ENCODE results near the gene SPEM2. TPM values are rescaled to one million over a fixed set of nuclear protein-coding genes. Genes with fewer than 3 reads are reported as not detected.
A peak's percentile ranks its signal among the peaks of the same experiment; 100 is the strongest.

The SPEM2 gene
- total and polyA plus RNA-seq, 2 of the 8 experiments (the other 6 are each of a cell fraction or from before 2014, with no cell fraction given), result 0.03 TPM; not detected in 1

- no peak for TF ChIP-seq CHD7 (IDR thresholded peaks at IDR 0.05; ENCODE audit: insufficient replicate concordance, low read length)
- TF ChIP-seq CEBPB (IDR thresholded peaks at IDR 0.05; ENCODE audit: low read depth, low read length), result no peak
- TF ChIP-seq, protein P1, sequence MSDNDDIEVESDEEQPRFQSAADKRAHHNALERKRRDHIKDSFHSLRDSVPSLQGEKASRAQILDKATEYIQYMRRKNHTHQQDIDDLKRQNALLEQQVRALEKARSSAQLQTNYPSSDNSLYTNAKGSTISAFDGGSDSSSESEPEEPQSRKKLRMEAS (IDR thresholded peaks at IDR 0.05), result 0 out of 2 replicates have a peak, but pooled peaks have one; percentile 3
- TF ChIP-seq CREB1 (IDR thresholded peaks at IDR 0.05), result peak; percentile 63; the same call in 1 of the 2 replicates
- TF ChIP-seq SP1 (IDR thresholded peaks at IDR 0.05; ENCODE audit: low read depth, low read length), result peak; percentile 94
- peak; percentile 10 to 80; a peak in 2 of 4 replicates for TF ChIP-seq SIN3A (conservative IDR thresholded peaks at IDR 0.05 in 1 of 2, IDR thresholded peaks at IDR 0.05 in 1 of 2; ENCODE audit: low read depth in 1 of 2, low read length in 2 of 2)
- TF ChIP-seq EGR1 (IDR thresholded peaks at IDR 0.05; ENCODE audit: borderline replicate concordance, low read depth, low read length), result no peak
- TF ChIP-seq CBX8 (IDR thresholded peaks at IDR 0.05; ENCODE audit: borderline replicate concordance, low read depth, low read length), result no peak
- peak; percentile 78; the same call in 1 of the 2 replicates for TF ChIP-seq SP4 (IDR thresholded peaks at IDR 0.05; ENCODE audit: low read length)
Measured at GRCh38 chr17:7403977-7404736, 21.3 kb upstream of the SPEM2 start, which contains the start of gene TMEM256 (continued).

All from H1 (cell line).